GM12878 (cell line): Measurements from ENCODE around the gene ITGB8. TPM values are rescaled to one million over a fixed set of nuclear protein-coding genes. Genes with fewer than 3 reads are reported as not detected.
A peak's percentile ranks its signal among the peaks of the same experiment; 100 is the strongest.

Source experiments
- ATAC-seq: fragments of 200-7000 bp; cut with Tn5 transposase; 3 replicates; pipeline ENCODE4 v1.9.1; 2020; ENCODE audit warnings: mild to moderate bottlenecking, moderate library complexity
- BruUV-seq: library from RNA; stranded (reverse); fragments of 400-500 nt; replicated peaks from 2 replicates; lab custom pipeline; 2021; lab: Mats Ljungman, UMichigan
- CTCF ChIA-PET: fragments of 300-600 bp; sonication (Branson Sonifier 250); formaldehyde crosslinking; extraction: SDS; loops from one replicate; lab custom pipeline; 2021; ENCODE audit warnings: inconsistent platforms; lab: Yijun Ruan, JAX
- POLR2A ChIA-PET: fragments of 350-600 bp; formaldehyde crosslinking; extraction: SDS; loops from one replicate; lab custom pipeline; 2021; ENCODE audit warnings: inconsistent platforms; lab: Charles Lee
- RAD21 ChIA-PET: fragments of 300-600 bp; sonication (Branson Sonifier 250); formaldehyde crosslinking; loops from one replicate; lab custom pipeline; 2023; ENCODE audit warnings: antibody characterized with exemption; ENCODE audit not compliant: unreplicated experiment; lab: Charles Lee
- SMC1A ChIA-PET: fragments of 300-600 bp; sonication (Branson Sonifier 250); formaldehyde crosslinking; loops from one replicate; lab custom pipeline; 2023; ENCODE audit not compliant: unreplicated experiment, uncharacterized antibody; lab: Charles Lee
- DNase-seq: peaks from one replicate; pipeline ENCODE4 v3.0.0-alpha.2; 2011; ENCODE audit warnings: low read depth, low spot score
- FAIRE-seq: peaks from 3 replicates; lab custom pipeline; 2011; peaks lifted over from hg19 to GRCh38; lab: Jason Lieb, UNC
- H2AFZ ChIP-seq: 2 replicates; pipeline ENCODE4 v1.6.0; 2011; ENCODE audit warnings: low read depth, low read length, control low read depth; ENCODE audit not compliant: control insufficient read depth
- H3K27ac ChIP-seq: 2 replicates; pipeline ENCODE4 v1.5.1; 2011; ENCODE audit warnings: control low read depth; ENCODE audit not compliant: control insufficient read depth, insufficient read depth
- H3K27me3 ChIP-seq, 2 experiments: replicated peaks in 1 of 2; 2 replicates each; pipeline versions ENCODE4 v1.6.0 to v1.6.1; 2011; ENCODE audit warnings: low read length in 1 of 2; ENCODE audit not compliant: control insufficient read depth in 2 of 2, insufficient read depth in 2 of 2
- H3K36me3 ChIP-seq, 2 experiments: 2 replicates each; pipeline ENCODE4 v1.5.1; 2011; ENCODE audit warnings: low read length in 1 of 2; ENCODE audit not compliant: control insufficient read depth in 2 of 2, insufficient read depth in 2 of 2
- H3K4me1 ChIP-seq: 2 replicates; pipeline ENCODE4 v1.6.1; 2011; ENCODE audit warnings: mild to moderate bottlenecking, low read length, moderate library complexity, mixed read lengths; ENCODE audit not compliant: control insufficient read depth, insufficient read depth
- H3K4me2 ChIP-seq: 2 replicates; pipeline ENCODE4 v1.6.0; 2011; ENCODE audit warnings: control low read depth; ENCODE audit not compliant: control insufficient read depth, insufficient read depth
- H3K4me3 ChIP-seq: fragments of 200-600 bp; sonication (generic); 2 replicates; pipeline ENCODE4 v1.5.1; 2016
- H3K79me2 ChIP-seq: 2 replicates; pipeline ENCODE4 v1.6.0; 2011; ENCODE audit warnings: low read length; ENCODE audit not compliant: control insufficient read depth, insufficient read depth
- H3K9ac ChIP-seq: 2 replicates; pipeline ENCODE4 v1.8.0; 2011; ENCODE audit warnings: low read length, control low read depth, mixed read lengths; ENCODE audit not compliant: control insufficient read depth, insufficient read depth
- H3K9me3 ChIP-seq: replicated peaks from 3 replicates; pipeline ENCODE4 v1.5.1; 2011; ENCODE audit warnings: mild to moderate bottlenecking, low read length; ENCODE audit not compliant: control insufficient read depth, insufficient read depth
- H4K20me1 ChIP-seq: 2 replicates; pipeline ENCODE4 v1.6.0; 2011; ENCODE audit not compliant: control insufficient read depth, insufficient read depth
- ATF7 ChIP-seq: fragments of 450-650 bp; IDR thresholded peaks from 2 replicates; pipeline ENCODE4 v1.6.1; 2016; ENCODE audit warnings: low read depth, mild to moderate bottlenecking
- MEF2A ChIP-seq: IDR thresholded peaks from 2 replicates; pipeline ENCODE4 v1.6.1; 2011; ENCODE audit warnings: low read depth, mild to moderate bottlenecking, low read length, moderate library complexity; ENCODE audit not compliant: insufficient read depth
- MYB ChIP-seq: fragments of 150-350 bp; IDR thresholded peaks from 2 replicates; pipeline ENCODE4 v1.6.1; 2014; ENCODE audit warnings: mild to moderate bottlenecking, low read depth, low read length, borderline replicate concordance
- NBN ChIP-seq: fragments of 450-650 bp; IDR thresholded peaks from 2 replicates; pipeline ENCODE4 v1.6.1; 2016
- NFIC ChIP-seq: IDR thresholded peaks from 2 replicates; pipeline ENCODE4 v1.6.1; 2012; ENCODE audit warnings: low read depth, mild to moderate bottlenecking, inconsistent platforms, low read length, moderate library complexity
- NFXL1 ChIP-seq: fragments of 450-650 bp; IDR thresholded peaks from 2 replicates; pipeline ENCODE4 v1.6.1; 2017; ENCODE audit warnings: antibody characterized with exemption, mild to moderate bottlenecking, borderline replicate concordance
- SMARCA5 ChIP-seq: fragments of 450-650 bp; IDR thresholded peaks from 2 replicates; pipeline ENCODE4 v1.6.1; 2017; ENCODE audit warnings: mild to moderate bottlenecking
- SUPT20H ChIP-seq: IDR thresholded peaks from 2 replicates; pipeline ENCODE4 v1.6.1; 2011; ENCODE audit warnings: low read depth, mild to moderate bottlenecking, low read length, moderate library complexity, borderline replicate concordance; ENCODE audit not compliant: control insufficient read depth
- whole genome bisulfite sequencing: methylation state at CpG from one replicate; pipeline ENCODE4 v1.1.6; 2016; ENCODE audit warnings: low lambda C conversion rate; ENCODE audit not compliant: insufficient replicate concordance, insufficient coverage; ENCODE audit errors: missing lambda C conversion rate; 5-methylcytosine and 5-hydroxymethylcytosine counted together
- in situ Hi-C: fragments of 300-500 bp; cut with MboI; formaldehyde crosslinking; loops from 9 replicates; pipeline ENCODE4 v1.14.3; 2018; ENCODE audit warnings: mixed read lengths
- intact Hi-C: fragments of 100-400 bp; cut with micrococcal nuclease; formaldehyde crosslinking; loops from one replicate; pipeline ENCODE4 v1.14.2; 2022; ENCODE audit not compliant: unreplicated experiment
- polyA plus RNA-seq, 11 experiments: library from polyadenylated mRNA; depleted of rRNA in 4 of 11; unstranded in 6 of 11; stranded (reverse) in 5 of 11; fragments of >200 nt; fragmentation: Nextera tagmentation in 4 of 11; fragmentation: Illumina TruSeq in 1 of 11; extraction: Ambion mirVana in 4 of 11; extraction: Trizol in 1 of 11; gene quantifications; 1 replicate in 1 of 11; 2 replicates in 10 of 11; pipeline versions ENCODE4 v1.2.1 to v1.2.3, GENCODE V29; 2011 to 2016; ENCODE audit warnings: inconsistent platforms in 2 of 11, missing spikeins in 2 of 11, low read depth in 1 of 11
- total RNA-seq, 4 experiments: library from RNA; depleted of rRNA in 3 of 4; stranded (reverse); fragments of >200 nt in 3 of 4; fragmentation: Illumina TruSeq in 1 of 4; extraction: Trizol in 1 of 4; gene quantifications; 2 replicates each; pipeline versions ENCODE4 v1.2.1 to v1.2.3, GENCODE V29; 2013 to 2021
- TF ChIP-seq, protein P1 (sequence below): fragments of 450-650 bp; conservative IDR thresholded peaks from 2 replicates; pipeline ENCODE4 v1.6.1; 2017; ENCODE audit warnings: mild to moderate bottlenecking, moderate library complexity
- TF ChIP-seq, protein P2 (sequence below): fragments of 450-650 bp; IDR thresholded peaks from 2 replicates; pipeline ENCODE4 v1.6.1; 2017; ENCODE audit warnings: mild to moderate bottlenecking, moderate library complexity
- TF ChIP-seq, protein P3 (sequence below): IDR thresholded peaks from 2 replicates; pipeline ENCODE4 v1.6.1; 2012; ENCODE audit warnings: low read length, inconsistent platforms

The ITGB8 gene
- total and polyA plus RNA-seq, 10 of the 15 experiments (the other 5 are each of a cell fraction or from before 2014, with no cell fraction given), result 0.37 to 26.2 (median 1.5) TPM

DNA sequence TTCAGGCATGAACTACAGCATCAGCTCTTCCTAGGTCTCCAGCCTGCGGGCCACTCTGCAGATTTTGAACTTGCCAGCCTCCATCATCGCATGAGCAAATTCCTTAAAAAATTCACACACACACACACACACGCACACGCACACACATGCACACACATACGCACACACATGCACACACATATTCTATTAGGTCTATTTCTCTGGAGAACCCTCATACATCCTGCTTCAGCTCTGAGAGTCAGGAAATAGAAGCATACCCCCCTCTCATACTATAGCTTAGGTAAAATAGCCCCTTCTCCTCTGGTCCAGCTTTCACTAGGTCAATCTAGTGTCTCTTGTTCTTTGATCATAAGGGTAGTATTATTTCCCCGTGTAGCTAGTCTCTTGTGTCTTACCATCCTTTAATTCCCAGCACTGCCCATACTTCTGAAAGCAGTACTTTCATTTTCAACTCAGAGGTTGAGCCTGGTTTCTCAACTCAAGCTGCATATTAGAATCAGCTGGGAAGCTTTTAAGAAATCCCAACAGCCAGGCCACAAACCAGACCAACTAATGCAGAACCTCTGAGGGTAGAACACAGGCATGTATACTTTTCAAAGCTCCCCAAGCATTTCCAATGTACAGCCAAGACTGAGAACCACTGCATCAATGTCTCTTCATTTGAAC is 30.9 kb upstream of the ITGB8 start (continued):
- TF ChIP-seq, protein P1, sequence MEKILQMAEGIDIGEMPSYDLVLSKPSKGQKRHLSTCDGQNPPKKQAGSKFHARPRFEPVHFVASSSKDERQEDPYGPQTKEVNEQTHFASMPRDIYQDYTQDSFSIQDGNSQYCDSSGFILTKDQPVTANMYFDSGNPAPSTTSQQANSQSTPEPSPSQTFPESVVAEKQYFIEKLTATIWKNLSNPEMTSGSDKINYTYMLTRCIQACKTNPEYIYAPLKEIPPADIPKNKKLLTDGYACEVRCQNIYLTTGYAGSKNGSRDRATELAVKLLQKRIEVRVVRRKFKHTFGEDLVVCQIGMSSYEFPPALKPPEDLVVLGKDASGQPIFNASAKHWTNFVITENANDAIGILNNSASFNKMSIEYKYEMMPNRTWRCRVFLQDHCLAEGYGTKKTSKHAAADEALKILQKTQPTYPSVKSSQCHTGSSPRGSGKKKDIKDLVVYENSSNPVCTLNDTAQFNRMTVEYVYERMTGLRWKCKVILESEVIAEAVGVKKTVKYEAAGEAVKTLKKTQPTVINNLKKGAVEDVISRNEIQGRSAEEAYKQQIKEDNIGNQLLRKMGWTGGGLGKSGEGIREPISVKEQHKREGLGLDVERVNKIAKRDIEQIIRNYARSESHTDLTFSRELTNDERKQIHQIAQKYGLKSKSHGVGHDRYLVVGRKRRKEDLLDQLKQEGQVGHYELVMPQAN, result no peak
- TF ChIP-seq MYB (no peak), NBN (peak; percentile 38; the same call in 1 of the 2 replicates), ATF7 (no peak; the same call in 1 of the 2 replicates)

DNA sequence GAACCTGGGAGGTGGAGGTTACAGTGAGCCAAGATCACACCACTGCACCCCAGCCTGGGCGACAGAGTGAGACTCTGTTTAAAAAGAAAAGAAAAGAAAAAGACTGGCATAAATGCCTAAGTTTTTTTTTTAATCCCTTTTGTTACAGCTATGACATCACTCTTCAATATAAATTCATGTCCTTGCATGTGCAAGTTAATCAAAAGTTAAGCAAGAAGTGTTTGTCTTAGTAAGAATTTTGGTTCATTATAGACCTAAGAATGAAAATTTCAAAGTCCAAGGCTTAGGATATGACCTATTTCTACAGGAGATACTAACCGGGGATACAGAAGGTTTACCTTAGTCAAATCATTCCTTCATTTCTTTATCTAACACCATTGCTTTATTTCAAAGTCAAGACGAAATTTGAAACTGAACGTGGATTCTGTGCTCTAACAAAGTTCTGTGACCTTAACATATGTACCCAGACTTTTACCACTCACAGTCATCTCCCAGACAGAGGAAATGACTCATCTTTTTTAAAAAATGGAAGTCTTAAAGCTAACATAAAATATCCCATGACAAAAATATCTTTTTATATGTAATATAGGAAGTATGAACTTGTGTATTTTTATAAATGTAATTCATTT is 29.3 kb upstream of the ITGB8 start:
- TSS peak; percentile 80 for BruUV-seq
- RAD21 ChIA-PET, result interaction anchor here (1.0 to 6.9 kb wide), 13 partner anchors 9 to 319 kb away, joined by 3 to 83 read pairs (median 9); partner anchors contain the start of gene MACC1
- peak; percentile 44 for ATAC-seq
- no peak for DNase-seq
- SMC1A ChIA-PET, result interaction anchor here (0.8 to 12.1 kb wide), 21 partner anchors 9 to 318 kb away, joined by 3 to 229 read pairs (median 11); partner anchors contain the start of genes ITGB8 and MACC1
- Histone ChIP-seq H3K27me3 (no peaks in the 10 kb centered on the region), H3K9ac (no peak overlapping the region), H3K4me1 (peaks cover 16% of the 10 kb centered on the region), H2AFZ (no peak overlapping the region), H3K27ac (peak overlapping the region; percentile 6; the same call in 1 of the 2 replicates), H3K79me2 (no peaks in the 10 kb centered on the region), H4K20me1 (no peaks in the 10 kb centered on the region), H3K9me3 (peaks cover 3% of the 10 kb centered on the region), H3K4me2 (no peak overlapping the region), H3K36me3 (no peaks in the 10 kb centered on the region), H3K4me3 (no peak overlapping the region)
- FAIRE-seq, result no peak
- in situ Hi-C loops, result no loop called here
- CTCF ChIA-PET, result interaction anchor here (1.0 to 4.2 kb wide), 8 partner anchors 10 to 102 kb away, joined by 3 to 44 read pairs (median 6); no protein-coding TSS in a partner anchor
- WGBS, result 27% methylated on average over 4 of the region's 4 CpGs
- intact Hi-C loops, result no loop called here
- POLR2A ChIA-PET, result interaction anchor here (0.7 to 4.5 kb wide), 10 partner anchors 10 to 85 kb away, joined by 3 to 35 read pairs (median 4); partner anchors contain the start of gene MACC1
- TF ChIP-seq, protein P2, sequence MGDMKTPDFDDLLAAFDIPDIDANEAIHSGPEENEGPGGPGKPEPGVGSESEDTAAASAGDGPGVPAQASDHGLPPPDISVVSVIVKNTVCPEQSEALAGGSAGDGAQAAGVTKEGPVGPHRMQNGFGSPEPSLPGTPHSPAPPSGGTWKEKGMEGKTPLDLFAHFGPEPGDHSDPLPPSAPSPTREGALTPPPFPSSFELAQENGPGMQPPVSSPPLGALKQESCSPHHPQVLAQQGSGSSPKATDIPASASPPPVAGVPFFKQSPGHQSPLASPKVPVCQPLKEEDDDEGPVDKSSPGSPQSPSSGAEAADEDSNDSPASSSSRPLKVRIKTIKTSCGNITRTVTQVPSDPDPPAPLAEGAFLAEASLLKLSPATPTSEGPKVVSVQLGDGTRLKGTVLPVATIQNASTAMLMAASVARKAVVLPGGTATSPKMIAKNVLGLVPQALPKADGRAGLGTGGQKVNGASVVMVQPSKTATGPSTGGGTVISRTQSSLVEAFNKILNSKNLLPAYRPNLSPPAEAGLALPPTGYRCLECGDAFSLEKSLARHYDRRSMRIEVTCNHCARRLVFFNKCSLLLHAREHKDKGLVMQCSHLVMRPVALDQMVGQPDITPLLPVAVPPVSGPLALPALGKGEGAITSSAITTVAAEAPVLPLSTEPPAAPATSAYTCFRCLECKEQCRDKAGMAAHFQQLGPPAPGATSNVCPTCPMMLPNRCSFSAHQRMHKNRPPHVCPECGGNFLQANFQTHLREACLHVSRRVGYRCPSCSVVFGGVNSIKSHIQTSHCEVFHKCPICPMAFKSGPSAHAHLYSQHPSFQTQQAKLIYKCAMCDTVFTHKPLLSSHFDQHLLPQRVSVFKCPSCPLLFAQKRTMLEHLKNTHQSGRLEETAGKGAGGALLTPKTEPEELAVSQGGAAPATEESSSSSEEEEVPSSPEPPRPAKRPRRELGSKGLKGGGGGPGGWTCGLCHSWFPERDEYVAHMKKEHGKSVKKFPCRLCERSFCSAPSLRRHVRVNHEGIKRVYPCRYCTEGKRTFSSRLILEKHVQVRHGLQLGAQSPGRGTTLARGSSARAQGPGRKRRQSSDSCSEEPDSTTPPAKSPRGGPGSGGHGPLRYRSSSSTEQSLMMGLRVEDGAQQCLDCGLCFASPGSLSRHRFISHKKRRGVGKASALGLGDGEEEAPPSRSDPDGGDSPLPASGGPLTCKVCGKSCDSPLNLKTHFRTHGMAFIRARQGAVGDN, result peak; percentile 39; the same call in 1 of the 2 replicates
- no peak for TF ChIP-seq NFXL1
- TF ChIP-seq MEF2A, result 0 out of 2 replicates have a peak, but pooled peaks have one; percentile 28
- TF ChIP-seq SMARCA5, result no peak
- peak; percentile 53; the same call in 1 of the 2 replicates for TF ChIP-seq NFIC
- TF ChIP-seq SUPT20H, result no peak
- TF ChIP-seq, protein P3, sequence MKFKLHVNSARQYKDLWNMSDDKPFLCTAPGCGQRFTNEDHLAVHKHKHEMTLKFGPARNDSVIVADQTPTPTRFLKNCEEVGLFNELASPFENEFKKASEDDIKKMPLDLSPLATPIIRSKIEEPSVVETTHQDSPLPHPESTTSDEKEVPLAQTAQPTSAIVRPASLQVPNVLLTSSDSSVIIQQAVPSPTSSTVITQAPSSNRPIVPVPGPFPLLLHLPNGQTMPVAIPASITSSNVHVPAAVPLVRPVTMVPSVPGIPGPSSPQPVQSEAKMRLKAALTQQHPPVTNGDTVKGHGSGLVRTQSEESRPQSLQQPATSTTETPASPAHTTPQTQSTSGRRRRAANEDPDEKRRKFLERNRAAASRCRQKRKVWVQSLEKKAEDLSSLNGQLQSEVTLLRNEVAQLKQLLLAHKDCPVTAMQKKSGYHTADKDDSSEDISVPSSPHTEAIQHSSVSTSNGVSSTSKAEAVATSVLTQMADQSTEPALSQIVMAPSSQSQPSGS, result peak; percentile 78
